SK-N-SH treated with all-trans-retinoic acid at 6 μM for 48 hours (cell line): ENCODE measurements around the gene TAAR6.

ENCODE experiments used
- ATAC-seq: fragments of 200-7000 bp; cut with Tn5 transposase; 3 replicates; pipeline ENCODE4 v1.9.1; 2020; ENCODE audit warnings: mild to moderate bottlenecking, moderate library complexity
- BACH2 ChIP-seq: fragments of 250-450 bp; sonication (Bioruptor Pico); IDR thresholded peaks from 2 replicates; pipeline ENCODE4 v1.9.0; 2021; ENCODE audit warnings: mild to moderate bottlenecking, borderline replicate concordance
- CSDC2 ChIP-seq: fragments of 250-450 bp; sonication (Bioruptor Pico); IDR thresholded peaks from 2 replicates; pipeline ENCODE4 v1.5.0; 2020; ENCODE audit warnings: mild to moderate bottlenecking, moderate library complexity
- CSRNP3 ChIP-seq: fragments of 250-450 bp; sonication (Bioruptor Pico); IDR thresholded peaks from 2 replicates; pipeline ENCODE4 v1.5.1; 2021; ENCODE audit warnings: mild to moderate bottlenecking, moderate library complexity
- ESRRG ChIP-seq: fragments of 250-450 bp; sonication (Bioruptor Pico); IDR thresholded peaks from 2 replicates; pipeline ENCODE4 v1.6.1; 2021; ENCODE audit warnings: mild to moderate bottlenecking
- GLIS3 ChIP-seq: fragments of 250-450 bp; sonication (Bioruptor Pico); IDR thresholded peaks from 2 replicates; pipeline ENCODE4 v1.5.0; 2020; ENCODE audit warnings: mild to moderate bottlenecking, moderate library complexity
- OSR1 ChIP-seq: fragments of 250-450 bp; sonication (Bioruptor Pico); IDR thresholded peaks from 2 replicates; pipeline ENCODE4 v1.8.0; 2022; ENCODE audit warnings: moderate library complexity, mild to moderate bottlenecking, inconsistent platforms
- PPARA ChIP-seq: fragments of 250-450 bp; sonication (Bioruptor Pico); IDR thresholded peaks from 2 replicates; pipeline ENCODE4 v1.5.0; 2020; ENCODE audit warnings: mild to moderate bottlenecking, borderline replicate concordance
- RARB ChIP-seq: fragments of 250-450 bp; sonication (Bioruptor Pico); IDR thresholded peaks from 2 replicates; pipeline ENCODE4 v1.8.0; 2021; ENCODE audit warnings: mild to moderate bottlenecking, moderate library complexity
- SNAI2 ChIP-seq: fragments of 250-450 bp; sonication (Bioruptor Pico); IDR thresholded peaks from 2 replicates; pipeline ENCODE4 v1.5.0; 2020; ENCODE audit warnings: mild to moderate bottlenecking, moderate library complexity
- TCF4 ChIP-seq: fragments of 250-450 bp; sonication (Bioruptor Pico); IDR thresholded peaks from 2 replicates; pipeline ENCODE4 v1.8.0; 2021; ENCODE audit warnings: mild to moderate bottlenecking, moderate library complexity, borderline replicate concordance
- TOX ChIP-seq: fragments of 250-450 bp; sonication (Bioruptor Pico); IDR thresholded peaks from 2 replicates; pipeline ENCODE4 v1.8.0; 2021; ENCODE audit warnings: mild to moderate bottlenecking, moderate library complexity, borderline replicate concordance
- ZC3H10 ChIP-seq: fragments of 250-450 bp; sonication (Bioruptor Pico); IDR thresholded peaks from 2 replicates; pipeline ENCODE4 v1.5.1; 2021; ENCODE audit warnings: mild to moderate bottlenecking, moderate library complexity
- ZFP3 ChIP-seq: fragments of 250-450 bp; sonication (Bioruptor Pico); IDR thresholded peaks from 2 replicates; pipeline ENCODE4 v1.5.0; 2020; ENCODE audit warnings: mild to moderate bottlenecking, moderate library complexity
- ZFP30 ChIP-seq: fragments of 450-650 bp; formaldehyde crosslinking; IDR thresholded peaks from 2 replicates; pipeline ENCODE4 v1.5.0; 2022; ENCODE audit warnings: mild to moderate bottlenecking, moderate library complexity
- ZNF565 ChIP-seq: fragments of 450-650 bp; formaldehyde crosslinking; conservative IDR thresholded peaks from 2 replicates; pipeline ENCODE4 v1.5.0; 2020; ENCODE audit warnings: low read depth, mild to moderate bottlenecking, moderate library complexity
- ZNF70 ChIP-seq: fragments of 450-650 bp; formaldehyde crosslinking; IDR thresholded peaks from 2 replicates; pipeline ENCODE4 v1.5.0; 2020; ENCODE audit warnings: mild to moderate bottlenecking, moderate library complexity
- ZNF8 ChIP-seq: fragments of 450-650 bp; formaldehyde crosslinking; IDR thresholded peaks from 2 replicates; pipeline ENCODE4 v1.5.0; 2020; ENCODE audit warnings: mild to moderate bottlenecking, moderate library complexity
- TF ChIP-seq, protein P1 (sequence below): fragments of 250-450 bp; sonication (Bioruptor Pico); IDR thresholded peaks from 2 replicates; pipeline ENCODE4 v1.5.1; 2020; ENCODE audit warnings: low read depth, mild to moderate bottlenecking, moderate library complexity
- TF ChIP-seq, protein P2 (sequence below): fragments of 250-450 bp; sonication (Bioruptor Pico); IDR thresholded peaks from 2 replicates; pipeline ENCODE4 v1.8.0; 2021; ENCODE audit warnings: low read depth, mild to moderate bottlenecking, moderate library complexity, borderline replicate concordance

The TAAR6 gene, protein sequence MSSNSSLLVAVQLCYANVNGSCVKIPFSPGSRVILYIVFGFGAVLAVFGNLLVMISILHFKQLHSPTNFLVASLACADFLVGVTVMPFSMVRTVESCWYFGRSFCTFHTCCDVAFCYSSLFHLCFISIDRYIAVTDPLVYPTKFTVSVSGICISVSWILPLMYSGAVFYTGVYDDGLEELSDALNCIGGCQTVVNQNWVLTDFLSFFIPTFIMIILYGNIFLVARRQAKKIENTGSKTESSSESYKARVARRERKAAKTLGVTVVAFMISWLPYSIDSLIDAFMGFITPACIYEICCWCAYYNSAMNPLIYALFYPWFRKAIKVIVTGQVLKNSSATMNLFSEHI

GRCh38 chr6:132570221-132570777 is at the start of gene TAAR6:
TSS of gene TAAR6 (plus strand) at chr6:132570322. CDS start at chr6:132570322, 0 bp downstream.
- TF ChIP-seq TOX (CRISPR knock-in tag) (no peak), GLIS3 (CRISPR knock-in tag) (no peak), ZFP30 (no peak), CSRNP3 (CRISPR knock-in tag) (no peak), ZNF70 (CRISPR knock-in tag) (no peak), ZNF565 (CRISPR knock-in tag) (no peak), TCF4 (CRISPR knock-in tag) (no peak), ZC3H10 (CRISPR knock-in tag) (no peak)
- no peak for ATAC-seq

- no peak for TF ChIP-seq CSDC2
- TF ChIP-seq RARB: no peak
- TF ChIP-seq, protein P1, sequence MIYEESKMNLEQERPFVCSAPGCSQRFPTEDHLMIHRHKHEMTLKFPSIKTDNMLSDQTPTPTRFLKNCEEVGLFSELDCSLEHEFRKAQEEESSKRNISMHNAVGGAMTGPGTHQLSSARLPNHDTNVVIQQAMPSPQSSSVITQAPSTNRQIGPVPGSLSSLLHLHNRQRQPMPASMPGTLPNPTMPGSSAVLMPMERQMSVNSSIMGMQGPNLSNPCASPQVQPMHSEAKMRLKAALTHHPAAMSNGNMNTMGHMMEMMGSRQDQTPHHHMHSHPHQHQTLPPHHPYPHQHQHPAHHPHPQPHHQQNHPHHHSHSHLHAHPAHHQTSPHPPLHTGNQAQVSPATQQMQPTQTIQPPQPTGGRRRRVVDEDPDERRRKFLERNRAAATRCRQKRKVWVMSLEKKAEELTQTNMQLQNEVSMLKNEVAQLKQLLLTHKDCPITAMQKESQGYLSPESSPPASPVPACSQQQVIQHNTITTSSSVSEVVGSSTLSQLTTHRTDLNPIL (CRISPR knock-in tag): no peak
- TF ChIP-seq PPARA (CRISPR knock-in tag): no peak
- TF ChIP-seq ESRRG (CRISPR knock-in tag): no peak
- no peak for TF ChIP-seq ZFP3 (CRISPR knock-in tag)
- TF ChIP-seq ZFP30: no peak
- TF ChIP-seq CSRNP3 (CRISPR knock-in tag): no peak
- no peak for TF ChIP-seq ZC3H10 (CRISPR knock-in tag)
- ATAC-seq: no peak
Measured at GRCh38 chr6:132520953-132521352, 49.2 kb upstream of the TAAR6 start.

DNA sequence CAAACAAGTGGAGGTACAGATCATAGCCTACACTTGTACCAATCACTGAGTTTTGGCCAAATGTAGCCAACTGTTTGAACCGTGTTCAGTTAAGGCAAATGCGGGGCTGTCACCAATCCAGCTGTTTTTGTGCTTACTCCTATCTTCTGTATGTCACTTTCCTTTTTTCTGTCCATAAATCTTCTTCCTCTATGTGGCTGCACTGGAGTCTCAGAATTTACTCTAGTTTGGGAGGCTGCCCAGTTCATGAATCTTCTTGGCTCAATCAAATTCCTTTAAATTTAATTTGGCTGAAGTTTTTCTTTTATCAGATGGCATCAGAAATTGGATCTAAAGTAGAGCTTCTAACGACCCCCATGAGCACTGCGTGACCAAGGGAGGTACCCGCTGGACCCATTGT is 45.5 kb upstream of the TAAR6 start:
- TF ChIP-seq OSR1: no peak
- TF ChIP-seq ZC3H10 (CRISPR knock-in tag): no peak
- no peak for TF ChIP-seq TCF4 (CRISPR knock-in tag)
- no peak for TF ChIP-seq ZNF8 (CRISPR knock-in tag)
- TF ChIP-seq, protein P2, sequence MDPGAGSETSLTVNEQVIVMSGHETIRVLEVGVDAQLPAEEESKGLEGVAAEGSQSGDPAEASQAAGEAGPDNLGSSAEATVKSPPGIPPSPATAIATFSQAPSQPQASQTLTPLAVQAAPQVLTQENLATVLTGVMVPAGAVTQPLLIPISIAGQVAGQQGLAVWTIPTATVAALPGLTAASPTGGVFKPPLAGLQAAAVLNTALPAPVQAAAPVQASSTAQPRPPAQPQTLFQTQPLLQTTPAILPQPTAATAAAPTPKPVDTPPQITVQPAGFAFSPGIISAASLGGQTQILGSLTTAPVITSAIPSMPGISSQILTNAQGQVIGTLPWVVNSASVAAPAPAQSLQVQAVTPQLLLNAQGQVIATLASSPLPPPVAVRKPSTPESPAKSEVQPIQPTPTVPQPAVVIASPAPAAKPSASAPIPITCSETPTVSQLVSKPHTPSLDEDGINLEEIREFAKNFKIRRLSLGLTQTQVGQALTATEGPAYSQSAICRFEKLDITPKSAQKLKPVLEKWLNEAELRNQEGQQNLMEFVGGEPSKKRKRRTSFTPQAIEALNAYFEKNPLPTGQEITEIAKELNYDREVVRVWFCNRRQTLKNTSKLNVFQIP: no peak
- no peak for TF ChIP-seq CSRNP3 (CRISPR knock-in tag)
- no peak for TF ChIP-seq ESRRG (CRISPR knock-in tag)
- TF ChIP-seq, protein P1 (CRISPR knock-in tag): no peak
- TF ChIP-seq ZNF70 (CRISPR knock-in tag): no peak
- TF ChIP-seq TOX (CRISPR knock-in tag): no peak
- TF ChIP-seq GLIS3 (CRISPR knock-in tag): no peak
- no peak for TF ChIP-seq ZFP3 (CRISPR knock-in tag)
- TF ChIP-seq SNAI2 (CRISPR knock-in tag): no peak
- no peak for TF ChIP-seq BACH2 (CRISPR knock-in tag)
- no peak for TF ChIP-seq RARB
- no peak for TF ChIP-seq ZFP30
- TF ChIP-seq ZNF565 (CRISPR knock-in tag): no peak
- ATAC-seq: no peak
